HG03196 (cell line): ENCODE measurements around the gene NKX2-1.
A peak's percentile ranks its signal among the peaks of the same experiment; 100 is the strongest.
"Not testable (repeated sequence)": the region's sequence is repeated elsewhere in the genome, so short reads cannot be mapped to it uniquely, and the experiment has no call there.

Experiments used
- ATAC-seq: cut with Tn5 transposase; IDR thresholded peaks from one replicate; pipeline ENCODE4 v1.9.1; 2021; ENCODE audit not compliant: unreplicated experiment

The NKX2-1 gene

GRCh38 chr14:36519431-36520321, at the start of gene NKX2-1:
Gene NKX2-1, minus strand, starts transcription at chr14:36520232. Its CDS starts 103 bp downstream, at chr14:36520129.
- ATAC-seq: no peak

DNA sequence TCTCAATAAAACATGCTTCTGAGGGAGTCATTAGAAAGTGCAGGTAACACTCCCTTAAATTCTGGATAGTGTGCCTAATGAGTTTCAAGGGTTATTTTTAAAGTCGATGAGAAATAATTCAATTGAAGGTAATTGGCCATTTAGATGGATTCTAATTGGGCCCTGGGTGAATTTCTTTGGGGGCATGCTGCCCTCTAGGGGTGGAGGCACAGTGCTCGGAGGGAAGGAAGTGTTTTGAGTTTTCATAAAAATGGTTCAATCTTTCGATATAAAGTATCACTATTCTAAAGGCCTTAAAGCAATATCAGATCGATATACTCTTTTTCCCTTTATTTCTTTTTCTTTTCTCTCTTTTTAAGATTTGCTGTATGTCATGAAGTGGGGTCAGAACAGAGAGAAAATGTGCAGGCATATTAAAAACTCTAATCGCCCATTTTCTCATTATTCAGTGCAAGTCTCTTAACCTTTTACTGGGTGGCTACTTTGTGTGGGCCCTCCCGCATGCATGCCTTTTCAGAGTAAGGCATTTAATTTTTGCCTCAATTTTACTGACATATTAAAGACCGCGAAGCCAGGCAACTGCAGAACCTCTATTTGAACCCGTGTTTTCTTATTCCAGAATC, 36.9 kb upstream of the NKX2-1 start:
- ATAC-seq: no peak

DNA sequence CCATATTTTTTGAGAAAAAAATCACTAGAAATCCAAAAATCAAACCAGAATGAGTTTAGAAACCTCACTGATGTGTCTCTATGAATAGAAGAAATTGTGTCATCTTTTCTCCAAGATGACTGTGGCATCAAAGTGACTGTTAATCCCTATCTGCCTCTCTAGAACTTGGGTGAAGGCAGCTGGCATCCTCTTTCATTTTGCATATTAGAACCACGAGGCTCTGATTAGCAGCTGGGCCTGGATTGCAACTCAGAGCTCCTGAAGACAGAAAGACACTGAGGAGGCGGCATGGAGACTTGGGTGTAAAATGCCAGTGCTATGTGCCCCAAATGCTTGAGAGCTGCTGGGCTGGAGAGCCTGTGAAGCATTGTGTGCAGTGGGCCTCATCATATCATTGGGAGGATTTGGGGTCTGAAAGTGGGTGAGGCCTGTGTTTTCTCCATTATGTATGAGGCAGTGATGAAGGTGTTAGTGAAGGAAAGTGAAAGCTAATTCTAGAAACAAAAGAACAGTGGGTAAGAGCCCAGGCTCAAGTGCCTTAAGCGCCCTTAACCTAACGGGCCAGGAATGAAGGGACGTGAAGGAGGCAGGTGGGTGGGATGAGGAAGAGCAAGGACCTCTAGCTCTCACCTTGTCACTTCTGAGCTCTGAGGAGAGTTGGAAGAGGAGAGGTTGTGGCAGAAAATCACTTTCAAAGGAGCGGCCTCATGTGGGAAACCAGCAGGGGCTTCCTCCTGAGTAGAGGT, 36.1 kb upstream of the NKX2-1 start:
- ATAC-seq: no peak

DNA sequence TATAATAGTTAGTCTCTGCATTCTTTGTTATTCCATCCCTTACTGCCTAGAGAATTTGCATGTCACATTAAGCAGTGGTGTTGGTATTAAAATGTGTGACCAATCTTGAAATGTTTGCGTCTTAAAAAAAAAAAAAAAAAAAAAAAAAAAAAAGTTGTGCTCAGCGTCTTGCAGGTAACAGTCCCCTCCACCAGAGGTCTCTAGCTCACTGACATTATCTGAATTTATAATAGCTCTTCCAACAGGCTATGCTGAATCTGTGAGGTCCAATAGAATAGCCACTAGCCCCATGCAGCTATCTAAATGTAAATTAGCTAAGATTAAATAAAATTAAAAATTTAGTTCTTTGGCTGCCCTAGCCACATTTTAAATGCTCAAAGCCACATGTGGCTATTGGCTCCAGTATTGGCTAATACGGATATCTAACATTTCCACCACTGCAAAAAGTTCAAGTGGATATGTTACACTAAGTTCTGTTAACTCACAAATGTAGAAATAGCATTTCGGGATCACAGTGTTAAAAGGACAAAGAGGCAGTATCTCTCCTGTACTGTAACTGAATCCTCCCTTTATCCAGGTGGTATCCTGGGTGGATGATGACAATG, 33.7 kb upstream of the NKX2-1 start:
- peak; percentile 58 for ATAC-seq

- ATAC-seq: no peak
These were observed 30.9 kb upstream of the NKX2-1 start for GRCh38 chr14:36550899-36551298.

- not testable (repeated sequence) for ATAC-seq
These were observed 24.2 kb upstream of the NKX2-1 start for GRCh38 chr14:36544280-36544679.

DNA sequence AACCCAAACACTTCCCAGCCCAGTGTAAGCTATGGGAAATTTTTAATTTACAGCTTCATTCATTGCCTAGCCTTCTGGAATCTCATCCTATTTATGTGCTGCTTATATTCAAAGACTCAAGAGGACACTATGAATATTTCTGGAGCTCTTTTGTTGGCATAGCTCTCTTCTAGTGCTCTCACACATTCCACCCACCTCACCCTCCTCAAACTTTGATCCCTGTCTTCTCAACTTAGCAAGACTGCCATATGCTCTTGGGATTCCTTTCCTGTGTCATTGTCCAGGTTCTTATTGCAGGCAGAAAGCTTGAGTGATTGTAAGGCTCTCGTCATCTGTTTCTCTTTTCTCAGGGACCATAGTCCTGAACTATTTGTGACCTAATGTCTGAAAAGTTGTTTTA, 18.0 kb upstream of the NKX2-1 start:
- ATAC-seq: no peak

DNA sequence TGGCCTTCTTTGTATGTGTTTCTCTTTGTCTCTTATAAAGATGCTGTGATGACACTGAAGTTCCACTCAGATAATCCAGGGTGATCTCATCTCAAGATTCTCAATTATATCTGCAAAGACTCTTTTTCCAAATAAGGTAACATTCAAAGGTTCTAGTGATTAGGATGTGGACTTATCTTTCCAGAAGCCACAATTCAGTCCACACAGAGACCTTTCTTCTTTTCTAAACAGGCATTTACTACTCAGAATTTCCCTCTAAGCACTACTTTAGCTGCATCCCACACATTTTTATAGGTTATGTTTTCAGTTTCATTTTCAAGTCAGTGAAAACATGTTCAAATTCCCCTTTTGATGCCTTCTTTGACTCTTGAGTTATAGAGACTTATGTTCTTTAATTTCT, 9.0 kb upstream of the NKX2-1 start:
- no peak for ATAC-seq

DNA sequence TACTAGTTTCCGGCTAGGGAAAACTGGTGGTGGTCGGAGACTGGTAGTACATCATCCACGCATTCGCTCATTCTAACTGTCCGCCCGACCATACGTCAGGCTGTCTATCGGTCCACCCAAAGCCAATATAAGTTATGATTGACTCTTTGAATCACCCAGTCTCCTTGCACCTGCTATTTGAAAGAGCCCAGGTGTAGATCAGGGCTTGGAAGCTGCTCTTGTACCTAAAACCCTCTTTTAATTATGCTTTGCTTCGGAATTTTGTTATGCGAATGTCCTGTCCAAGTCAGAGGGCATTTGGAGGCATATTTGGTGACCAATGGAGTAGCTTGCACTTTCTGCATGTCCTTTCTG, 5.7 kb upstream of the NKX2-1 start:
- ATAC-seq: no peak

GRCh38 chr14:36524874-36525745, 5.1 kb upstream of the NKX2-1 start:
- ATAC-seq: no peak

- no peak for ATAC-seq
These were observed 4.3 kb upstream of the NKX2-1 start for GRCh38 chr14:36524220-36524837.

GRCh38 chr14:36522972-36523715, 3.1 kb upstream of the NKX2-1 start:
- ATAC-seq: no peak

- no peak for ATAC-seq
These were observed 2.4 kb upstream of the NKX2-1 start for GRCh38 chr14:36522347-36522971.

- no peak for ATAC-seq
These were observed 1.7 kb upstream of the NKX2-1 start for GRCh38 chr14:36521598-36522345.

GRCh38 chr14:36520601-36521525, 831 bp upstream of the NKX2-1 start:
- no peak for ATAC-seq

- ATAC-seq: no peak
These were observed 1.2 kb downstream of the NKX2-1 start for GRCh38 chr14:36518586-36519430.
